Progenitor cell of endocrine pancreas (in vitro differentiated cells): Measurements from ENCODE around the gene ADGRV1. TPM values are rescaled to one million over a fixed set of nuclear protein-coding genes. Genes with fewer than 3 reads are reported as not detected.

Source experiments
- DNase-seq: peaks from one replicate; pipeline ENCODE4 v3.0.0; 2021; ENCODE audit warnings: low spot score; ENCODE audit not compliant: unreplicated experiment
- H3K27ac Mint-ChIP-seq: 2 replicates; pipeline ENCODE4 v1.8.0; 2021; ENCODE audit warnings: mild to moderate bottlenecking, moderate library complexity, mixed read lengths
- H3K27me3 Mint-ChIP-seq: 2 replicates; pipeline ENCODE4 v1.8.0; 2021; ENCODE audit warnings: mixed read lengths
- H3K36me3 Mint-ChIP-seq: 2 replicates; pipeline ENCODE4 v1.8.0; 2022; ENCODE audit warnings: mixed read lengths; ENCODE audit not compliant: insufficient read depth
- H3K4me1 Mint-ChIP-seq: 2 replicates; pipeline ENCODE4 v1.8.0; 2021; ENCODE audit warnings: low read depth, mixed read lengths
- H3K4me3 Mint-ChIP-seq: 2 replicates; pipeline ENCODE4 v1.8.0; 2021; ENCODE audit warnings: low read depth, mild to moderate bottlenecking, moderate library complexity, mixed read lengths
- H3K9me3 Mint-ChIP-seq: 2 replicates; pipeline ENCODE4 v1.8.0; 2021; ENCODE audit warnings: low read depth, mixed read lengths
- CTCF ChIP-seq: fragments of 200-600 bp; sonication (generic); IDR thresholded peaks from one replicate; pipeline ENCODE4 v1.5.0; 2021; ENCODE audit warnings: antibody characterized with exemption, mild to moderate bottlenecking; ENCODE audit not compliant: unreplicated experiment
- total RNA-seq: library from RNA; stranded (reverse); gene quantifications from 2 replicates; pipeline ENCODE4 v1.2.1, GENCODE V29; 2021

Gene ADGRV1
- total RNA-seq, 1 donor from 2014 or later: 82.3 TPM

- Mint-ChIP-seq H3K9me3 (no peaks in the 10 kb centered on the region), H3K27me3 (no peaks in the 10 kb centered on the region), H3K36me3 (peaks cover under 1% of the 10 kb centered on the region), H3K27ac (no peak overlapping the region), H3K4me3 (no peak overlapping the region), H3K4me1 (peaks cover 12% of the 10 kb centered on the region)
- no peak for TF ChIP-seq CTCF
- no peak for DNase-seq
Observed at GRCh38 chr5:91142386-91142785, 583.8 kb downstream of the ADGRV1 start.

GRCh38 chr5:91142819-91143218 lies 584.2 kb downstream of the ADGRV1 start:
- DNase-seq: no peak
- Mint-ChIP-seq H3K4me3 (no peak overlapping the region), H3K27me3 (no peaks in the 10 kb centered on the region), H3K4me1 (peaks cover 12% of the 10 kb centered on the region), H3K36me3 (peaks cover 4% of the 10 kb centered on the region), H3K27ac (no peak overlapping the region), H3K9me3 (peaks cover 3% of the 10 kb centered on the region)
- TF ChIP-seq CTCF: no peak

- no peak for DNase-seq
- Mint-ChIP-seq H3K36me3 (peaks cover 6% of the 10 kb centered on the region), H3K4me3 (no peak overlapping the region), H3K4me1 (peaks cover 12% of the 10 kb centered on the region), H3K27me3 (no peaks in the 10 kb centered on the region), H3K27ac (no peak overlapping the region), H3K9me3 (peaks cover 5% of the 10 kb centered on the region)
- TF ChIP-seq CTCF: no peak
Observed at GRCh38 chr5:91143840-91144239, 585.2 kb downstream of the ADGRV1 start.

GRCh38 chr5:91144491-91145332 lies 586.1 kb downstream of the ADGRV1 start:
- Mint-ChIP-seq H3K27ac (peak overlapping the region; percentile 57), H3K4me3 (no peak overlapping the region), H3K4me1 (peaks cover 12% of the 10 kb centered on the region), H3K36me3 (peaks cover 8% of the 10 kb centered on the region), H3K27me3 (no peaks in the 10 kb centered on the region), H3K9me3 (peaks cover 5% of the 10 kb centered on the region)
- TF ChIP-seq CTCF: no peak
- no peak for DNase-seq

- Mint-ChIP-seq H3K27me3 (no peaks in the 10 kb centered on the region), H3K27ac (no peak overlapping the region), H3K4me3 (no peak overlapping the region), H3K4me1 (peaks cover 12% of the 10 kb centered on the region), H3K9me3 (peaks cover 5% of the 10 kb centered on the region), H3K36me3 (peaks cover 10% of the 10 kb centered on the region)
- no peak for TF ChIP-seq CTCF
- no peak for DNase-seq
Observed at GRCh38 chr5:91145333-91145620, 586.7 kb downstream of the ADGRV1 start.
